A549 (cell line): ENCODE results near the gene SCAANT1. TPM values are rescaled to one million over a fixed set of nuclear protein-coding genes. Genes with fewer than 3 reads are reported as not detected.

Experiments
- ATAC-seq, 2 experiments: fragments of 200-7000 bp in 1 of 2; fragments of >200 bp in 1 of 2; cut with Nextera tagmentation in 1 of 2; cut with Tn5 transposase in 1 of 2; 3 replicates each; pipeline versions ENCODE4 v1.8.0 to v1.9.1; 2018 to 2020; ENCODE audit warnings: mild to moderate bottlenecking in 1 of 2, moderate library complexity in 1 of 2
- CTCF ChIA-PET: fragments of 300-600 bp; sonication (Branson Sonifier 250); formaldehyde crosslinking; extraction: SDS; loops from one replicate; lab custom pipeline; 2021; ENCODE audit warnings: antibody characterized with exemption, inconsistent platforms; lab: Yijun Ruan, JAX
- POLR2A ChIA-PET: fragments of 350-600 bp; formaldehyde crosslinking; extraction: SDS; loops from one replicate; lab custom pipeline; 2021; ENCODE audit warnings: antibody characterized with exemption, inconsistent platforms; lab: Yijun Ruan, JAX
- DNase-seq, 2 experiments: peaks; one replicate each; pipeline versions ENCODE4 v3.0.0 to v3.0.0-alpha.2; 2011 to 2016; ENCODE audit warnings: low read depth in 1 of 2, low spot score in 1 of 2
- FAIRE-seq: peaks from 2 replicates; lab custom pipeline; 2011; peaks lifted over from hg19 to GRCh38; lab: Jason Lieb, UNC
- H3K27ac ChIP-seq, 2 experiments: fragments of >200 bp; sonication (Bioruptor Twin); formaldehyde crosslinking; 3 replicates each; pipeline ENCODE4 v1.5.1; 2016 to 2017
- H3K4me1 ChIP-seq: fragments of >200 bp; sonication (Bioruptor Twin); formaldehyde crosslinking; 3 replicates; pipeline ENCODE4 v1.6.1; 2016
- H3K4me2 ChIP-seq: fragments of >200 bp; sonication (Bioruptor Twin); formaldehyde crosslinking; 3 replicates; pipeline ENCODE4 v1.6.1; 2016
- H3K4me3 ChIP-seq: fragments of >200 bp; sonication (Bioruptor Twin); formaldehyde crosslinking; 3 replicates; pipeline ENCODE4 v1.5.1; 2016
- H3K9me3 ChIP-seq: fragments of >200 bp; sonication (Bioruptor Twin); formaldehyde crosslinking; 3 replicates; pipeline ENCODE4 v1.6.1; 2016
- CBX8 ChIP-seq: fragments of 200-600 bp; sonication (generic); IDR thresholded peaks from 2 replicates; pipeline ENCODE4 v1.6.1; 2016
- CEBPB ChIP-seq, 2 experiments: fragments of >200 bp in 1 of 2; sonication (Bioruptor Twin) in 1 of 2; formaldehyde crosslinking in 1 of 2; IDR thresholded peaks; 2 replicates each; pipeline ENCODE4 v1.6.1; 2012 to 2016
- EHF ChIP-seq: fragments of 250-450 bp; sonication (Bioruptor Pico); IDR thresholded peaks from 2 replicates; pipeline ENCODE4 v1.5.0; 2020; ENCODE audit warnings: mild to moderate bottlenecking
- EP300 ChIP-seq, 2 experiments: fragments of >200 bp; sonication (Bioruptor Twin); formaldehyde crosslinking; IDR thresholded peaks; 2 replicates in 1 of 2; 3 replicates in 1 of 2; pipeline ENCODE4 v1.6.1; 2016 to 2017
- FOSL2 ChIP-seq, 2 experiments: fragments of 450-650 bp in 1 of 2; fragments of >200 bp in 1 of 2; sonication (Bioruptor Twin) in 1 of 2; formaldehyde crosslinking; IDR thresholded peaks; 2 replicates each; pipeline versions ENCODE4 v1.5.0 to v1.6.1; 2016 to 2020; ENCODE audit warnings: mild to moderate bottlenecking in 1 of 2, moderate library complexity in 1 of 2
- GATA3 ChIP-seq: IDR thresholded peaks from 2 replicates; pipeline ENCODE4 v1.6.1; 2012; ENCODE audit warnings: borderline replicate concordance
- HDAC2 ChIP-seq: fragments of 200-600 bp; sonication (generic); IDR thresholded peaks from 2 replicates; pipeline ENCODE4 v1.6.1; 2016
- HMGXB4 ChIP-seq: fragments of 250-450 bp; sonication (Bioruptor Pico); IDR thresholded peaks from 2 replicates; pipeline ENCODE4 v1.5.0; 2021; ENCODE audit warnings: mild to moderate bottlenecking, moderate library complexity, borderline replicate concordance
- HOXB5 ChIP-seq: fragments of 250-450 bp; sonication (Bioruptor Pico); IDR thresholded peaks from 2 replicates; pipeline ENCODE4 v1.5.0; 2020; ENCODE audit warnings: mild to moderate bottlenecking, moderate library complexity
- KDM1A ChIP-seq: fragments of 200-600 bp; sonication (generic); IDR thresholded peaks from 2 replicates; pipeline ENCODE4 v1.6.1; 2016; ENCODE audit warnings: low read depth, mild to moderate bottlenecking
- KDM5A ChIP-seq: fragments of 200-600 bp; sonication (generic); IDR thresholded peaks from 2 replicates; pipeline ENCODE4 v1.6.1; 2016; ENCODE audit warnings: antibody characterized with exemption, mild to moderate bottlenecking
- MAFK ChIP-seq: fragments of 450-650 bp; IDR thresholded peaks from 2 replicates; pipeline ENCODE4 v1.6.1; 2014; ENCODE audit not compliant: partially characterized antibody
- PHF8 ChIP-seq: fragments of 200-600 bp; sonication (generic); IDR thresholded peaks from 2 replicates; pipeline ENCODE4 v1.6.1; 2016; ENCODE audit warnings: low read depth, mild to moderate bottlenecking, antibody characterized with exemption, moderate library complexity, borderline replicate concordance
- RARB ChIP-seq: fragments of 250-450 bp; sonication (Bioruptor Pico); IDR thresholded peaks from 2 replicates; pipeline ENCODE4 v1.8.0; 2021; ENCODE audit warnings: mild to moderate bottlenecking, moderate library complexity
- RNF2 ChIP-seq: fragments of 200-600 bp; sonication (generic); IDR thresholded peaks from 2 replicates; pipeline ENCODE4 v1.6.1; 2016; ENCODE audit warnings: low read depth, mild to moderate bottlenecking, antibody characterized with exemption, moderate library complexity, borderline replicate concordance
- SMC3 ChIP-seq: fragments of >200 bp; sonication (Bioruptor Twin); formaldehyde crosslinking; IDR thresholded peaks from 3 replicates; pipeline ENCODE4 v1.6.1; 2018; ENCODE audit warnings: inconsistent platforms
- TP53 ChIP-seq: fragments of 250-450 bp; sonication (Bioruptor Pico); IDR thresholded peaks from 2 replicates; pipeline ENCODE4 v1.5.0; 2021; ENCODE audit warnings: mild to moderate bottlenecking, moderate library complexity
- ZSCAN20 ChIP-seq: fragments of 250-450 bp; sonication (Bioruptor Pico); IDR thresholded peaks from 2 replicates; pipeline ENCODE4 v1.8.0; 2022; ENCODE audit warnings: mild to moderate bottlenecking, moderate library complexity
- WGBS: methylation state at CpG from one replicate; pipeline ENCODE4 v1.1.6; 2017; ENCODE audit errors: missing lambda C conversion rate; 5-methylcytosine and 5-hydroxymethylcytosine counted together
- polyA plus RNA-seq, 4 experiments: library from polyadenylated mRNA; depleted of rRNA in 3 of 4; stranded (reverse); fragments of >200 nt; fragmentation: RNase III in 1 of 4; extraction: RNeasy Plus Mini Kit Qiagen cat#74134 plus additional on column Dnase treatment in 1 of 4; gene quantifications; 2 replicates in 3 of 4; 3 replicates in 1 of 4; pipeline ENCODE4 v1.2.3, GENCODE V29; 2011 to 2017
- TF ChIP-seq, protein P1 (sequence below): fragments of >200 bp; sonication (Bioruptor Twin); formaldehyde crosslinking; IDR thresholded peaks from 3 replicates; pipeline ENCODE4 v1.5.1; 2016
- TF ChIP-seq, protein P2 (sequence below): fragments of >200 bp; sonication (Bioruptor Twin); formaldehyde crosslinking; IDR thresholded peaks from 3 replicates; pipeline ENCODE4 v1.6.1; 2016
- TF ChIP-seq, protein P3 (sequence below): IDR thresholded peaks from 2 replicates; pipeline ENCODE4 v1.6.1; 2012; ENCODE audit warnings: low read depth, borderline replicate concordance

Gene SCAANT1
- polyA plus RNA-seq, 2 of the 4 experiments (the other 2 are of a cell fraction) = not detected

DNA sequence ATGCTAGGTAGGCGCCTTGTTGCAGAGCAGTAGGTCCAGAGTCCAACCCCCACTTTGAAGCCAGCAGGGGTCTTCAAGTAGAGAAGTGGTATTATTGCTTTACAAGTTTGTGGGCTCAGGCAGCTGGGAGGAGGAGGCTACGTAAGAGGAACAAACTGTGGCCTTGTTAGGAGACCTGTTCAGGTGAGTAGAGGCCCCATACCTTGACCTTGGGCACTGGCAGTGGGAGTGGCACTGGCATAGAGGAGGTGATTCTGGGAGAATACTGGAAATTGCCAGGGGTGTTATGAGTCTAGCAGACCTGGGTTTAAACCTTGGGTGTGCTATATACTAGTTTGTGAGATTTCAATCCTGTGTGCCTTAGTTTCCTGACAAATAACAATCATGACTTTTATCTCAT, 34.6 kb upstream of the SCAANT1 start (continued):
- TF ChIP-seq, protein P1, sequence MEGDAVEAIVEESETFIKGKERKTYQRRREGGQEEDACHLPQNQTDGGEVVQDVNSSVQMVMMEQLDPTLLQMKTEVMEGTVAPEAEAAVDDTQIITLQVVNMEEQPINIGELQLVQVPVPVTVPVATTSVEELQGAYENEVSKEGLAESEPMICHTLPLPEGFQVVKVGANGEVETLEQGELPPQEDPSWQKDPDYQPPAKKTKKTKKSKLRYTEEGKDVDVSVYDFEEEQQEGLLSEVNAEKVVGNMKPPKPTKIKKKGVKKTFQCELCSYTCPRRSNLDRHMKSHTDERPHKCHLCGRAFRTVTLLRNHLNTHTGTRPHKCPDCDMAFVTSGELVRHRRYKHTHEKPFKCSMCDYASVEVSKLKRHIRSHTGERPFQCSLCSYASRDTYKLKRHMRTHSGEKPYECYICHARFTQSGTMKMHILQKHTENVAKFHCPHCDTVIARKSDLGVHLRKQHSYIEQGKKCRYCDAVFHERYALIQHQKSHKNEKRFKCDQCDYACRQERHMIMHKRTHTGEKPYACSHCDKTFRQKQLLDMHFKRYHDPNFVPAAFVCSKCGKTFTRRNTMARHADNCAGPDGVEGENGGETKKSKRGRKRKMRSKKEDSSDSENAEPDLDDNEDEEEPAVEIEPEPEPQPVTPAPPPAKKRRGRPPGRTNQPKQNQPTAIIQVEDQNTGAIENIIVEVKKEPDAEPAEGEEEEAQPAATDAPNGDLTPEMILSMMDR = no peak

DNA sequence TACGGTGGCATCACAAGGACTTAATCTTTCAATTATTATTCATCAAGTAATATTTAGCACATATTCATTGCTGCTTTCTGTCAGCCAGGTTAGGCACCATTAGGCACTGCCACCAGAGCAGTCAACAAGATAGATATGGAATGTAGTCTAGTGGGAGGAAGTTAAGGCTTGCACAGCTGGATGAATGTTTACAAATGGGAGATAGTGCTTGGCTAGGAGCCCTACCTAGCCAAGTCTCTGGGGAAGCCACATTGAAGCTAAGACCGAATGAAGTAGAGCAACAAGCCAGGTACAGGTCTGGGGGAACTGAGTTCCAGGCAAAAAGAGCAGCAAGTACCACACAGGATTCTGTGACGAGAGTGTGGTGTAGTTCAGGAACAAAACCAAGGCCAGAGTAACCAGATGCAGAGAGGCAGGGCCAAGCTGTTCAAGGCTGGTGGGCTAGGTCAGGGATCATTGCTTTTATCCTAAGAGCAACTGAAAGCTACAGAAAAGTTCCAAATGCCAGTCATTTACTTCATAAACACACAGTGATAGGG, 33.4 kb upstream of the SCAANT1 start:
- POLR2A ChIA-PET = no interaction called here
- ATAC-seq (no peak), DNase-seq (no peak), FAIRE-seq (no peak)
- WGBS = 96% methylated on average over 3 of the region's 3 CpGs
- Histone ChIP-seq H3K27ac (no peak overlapping the region), H3K9me3 (no peaks in the 10 kb centered on the region), H3K4me2 (no peak overlapping the region), H3K4me1 (peaks cover 8% of the 10 kb centered on the region; the same call in 1 of the 3 replicates), H3K4me3 (no peak overlapping the region)
- TF ChIP-seq EP300 (IDR thresholded peaks at IDR 0.05) = no peak
- TF ChIP-seq CBX8 = no peak
- no peak for TF ChIP-seq MAFK
- TF ChIP-seq, protein P2, sequence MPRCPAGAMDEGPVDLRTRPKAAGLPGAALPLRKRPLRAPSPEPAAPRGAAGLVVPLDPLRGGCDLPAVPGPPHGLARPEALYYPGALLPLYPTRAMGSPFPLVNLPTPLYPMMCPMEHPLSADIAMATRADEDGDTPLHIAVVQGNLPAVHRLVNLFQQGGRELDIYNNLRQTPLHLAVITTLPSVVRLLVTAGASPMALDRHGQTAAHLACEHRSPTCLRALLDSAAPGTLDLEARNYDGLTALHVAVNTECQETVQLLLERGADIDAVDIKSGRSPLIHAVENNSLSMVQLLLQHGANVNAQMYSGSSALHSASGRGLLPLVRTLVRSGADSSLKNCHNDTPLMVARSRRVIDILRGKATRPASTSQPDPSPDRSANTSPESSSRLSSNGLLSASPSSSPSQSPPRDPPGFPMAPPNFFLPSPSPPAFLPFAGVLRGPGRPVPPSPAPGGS = no peak
- CTCF ChIA-PET = interaction anchor here (1.7 kb wide), 1 partner anchor 48 kb away, joined by 5 read pairs; no protein-coding TSS in a partner anchor

DNA sequence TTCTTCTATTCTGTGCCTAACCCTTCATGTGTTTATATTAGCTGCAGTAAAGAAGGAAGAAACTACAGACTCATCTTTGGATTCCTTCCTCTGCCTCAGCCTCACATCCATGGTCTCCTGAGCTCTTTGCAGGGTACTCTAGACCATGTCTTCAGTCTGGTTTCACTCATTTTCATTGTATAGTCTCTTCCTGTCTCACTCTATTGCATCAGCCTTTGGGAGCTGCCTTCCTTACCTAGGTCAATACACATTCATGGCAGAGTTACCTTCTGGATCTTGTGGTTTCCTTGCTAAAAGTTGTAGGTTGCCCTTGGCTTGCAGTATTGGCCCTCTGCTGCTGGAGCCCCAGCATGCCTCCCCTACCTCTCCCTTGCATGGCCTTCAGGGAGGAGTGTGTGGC, 31.5 kb upstream of the SCAANT1 start:
- no peak for DNase-seq
- Histone ChIP-seq H3K4me1 (no peaks in the 10 kb centered on the region), H3K27ac (0 out of 6 replicates have a peak overlapping the region, but pooled peaks of 1 of the 2 experiments have one; percentile 21), H3K9me3 (no peaks in the 10 kb centered on the region), H3K4me3 (no peak overlapping the region), H3K4me2 (no peak overlapping the region)
- CTCF ChIA-PET = no interaction called here
- no peak for ATAC-seq
- TF ChIP-seq CEBPB (IDR thresholded peaks at IDR 0.05) (no peak), TP53 (CRISPR knock-in tag) (no peak), HOXB5 (no peak), KDM5A (no peak), PHF8 (no peak), HDAC2 (no peak), RNF2 (no peak), EHF (CRISPR knock-in tag) (no peak), FOSL2 (IDR thresholded peaks at IDR 0.05) (no peak), FOSL2 (CRISPR knock-in tag; IDR thresholded peaks at IDR 0.05) (no peak), ZSCAN20 (no peak), GATA3 (no peak), HMGXB4 (no peak), SMC3 (no peak), RARB (CRISPR knock-in tag) (no peak), KDM1A (no peak)
- TF ChIP-seq, protein P3, sequence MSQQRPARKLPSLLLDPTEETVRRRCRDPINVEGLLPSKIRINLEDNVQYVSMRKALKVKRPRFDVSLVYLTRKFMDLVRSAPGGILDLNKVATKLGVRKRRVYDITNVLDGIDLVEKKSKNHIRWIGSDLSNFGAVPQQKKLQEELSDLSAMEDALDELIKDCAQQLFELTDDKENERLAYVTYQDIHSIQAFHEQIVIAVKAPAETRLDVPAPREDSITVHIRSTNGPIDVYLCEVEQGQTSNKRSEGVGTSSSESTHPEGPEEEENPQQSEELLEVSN = no peak
- TF ChIP-seq, protein P1 = no peak
- no peak for FAIRE-seq
- POLR2A ChIA-PET = no interaction called here
